Measurements from ENCODE around the gene OR13A1.

Gene OR13A1

GRCh38 chr10:45294681-45295080 is 20.7 kb downstream of the OR13A1 start:
- TF ChIP-seq EGR1 (IDR thresholded peaks at IDR 0.05), result no peak
- TF ChIP-seq YY1 (IDR thresholded peaks at IDR 0.05; ENCODE audit: low read depth), result no peak
- no peak for TF ChIP-seq NFIC (IDR thresholded peaks at IDR 0.05)
- no peak for TF ChIP-seq USF1 (IDR thresholded peaks at IDR 0.05)
- no peak for TF ChIP-seq CREB1 (IDR thresholded peaks at IDR 0.05; ENCODE audit: low read depth)
- TF ChIP-seq MAX (IDR thresholded peaks at IDR 0.05), result no peak
- TF ChIP-seq TEAD4 (IDR thresholded peaks at IDR 0.05), result no peak
- TF ChIP-seq TCF12 (IDR thresholded peaks at IDR 0.05; ENCODE audit: low read depth), result no peak
- no peak for TF ChIP-seq EP300 (IDR thresholded peaks at IDR 0.05; ENCODE audit: borderline replicate concordance)
- no peak for TF ChIP-seq FOXM1 (IDR thresholded peaks at IDR 0.05; ENCODE audit: borderline replicate concordance, low read depth)
- no peak for TF ChIP-seq CEBPB (IDR thresholded peaks at IDR 0.05)
- no peak for TF ChIP-seq RAD21 (IDR thresholded peaks at IDR 0.05; ENCODE audit: low read depth)

- TF ChIP-seq USF1 (IDR thresholded peaks at IDR 0.05) (no peak), RAD21 (IDR thresholded peaks at IDR 0.05; ENCODE audit: low read depth) (no peak), CREB1 (IDR thresholded peaks at IDR 0.05; ENCODE audit: low read depth) (no peak), TCF12 (IDR thresholded peaks at IDR 0.05; ENCODE audit: low read depth) (no peak), REST (IDR thresholded peaks at IDR 0.05; ENCODE audit: low read depth) (no peak), ZBTB7A (IDR thresholded peaks at IDR 0.05; ENCODE audit: low read depth) (no peak), EP300 (IDR thresholded peaks at IDR 0.05; ENCODE audit: borderline replicate concordance) (no peak), FOXM1 (IDR thresholded peaks at IDR 0.05; ENCODE audit: borderline replicate concordance, low read depth) (no peak), MAX (IDR thresholded peaks at IDR 0.05) (no peak), TAF1 (IDR thresholded peaks at IDR 0.05; ENCODE audit: low read depth) (no peak), YY1 (IDR thresholded peaks at IDR 0.05; ENCODE audit: low read depth) (no peak), NFIC (IDR thresholded peaks at IDR 0.05) (no peak), CEBPB (IDR thresholded peaks at IDR 0.05) (no peak), TEAD4 (IDR thresholded peaks at IDR 0.05) (no peak), EGR1 (IDR thresholded peaks at IDR 0.05) (no peak)
Measured at GRCh38 chr10:45286980-45287379, 28.4 kb downstream of the OR13A1 start.

GRCh38 chr10:45282061-45282460 is 33.3 kb downstream of the OR13A1 start:
- TF ChIP-seq RAD21 (IDR thresholded peaks at IDR 0.05; ENCODE audit: low read depth) (no peak), NFIC (IDR thresholded peaks at IDR 0.05) (no peak)

- no peak for TF ChIP-seq CREB1 (IDR thresholded peaks at IDR 0.05; ENCODE audit: low read depth)
- TF ChIP-seq TCF12 (IDR thresholded peaks at IDR 0.05; ENCODE audit: low read depth), result no peak
- TF ChIP-seq CEBPB (IDR thresholded peaks at IDR 0.05), result no peak
- no peak for TF ChIP-seq MAX (IDR thresholded peaks at IDR 0.05)
- TF ChIP-seq TAF1 (IDR thresholded peaks at IDR 0.05; ENCODE audit: low read depth), result no peak
- no peak for TF ChIP-seq TEAD4 (IDR thresholded peaks at IDR 0.05)
- TF ChIP-seq EGR1 (IDR thresholded peaks at IDR 0.05), result no peak
- TF ChIP-seq RAD21 (IDR thresholded peaks at IDR 0.05; ENCODE audit: low read depth), result no peak
- no peak for TF ChIP-seq NFIC (IDR thresholded peaks at IDR 0.05)
- no peak for TF ChIP-seq YY1 (IDR thresholded peaks at IDR 0.05; ENCODE audit: low read depth)
- TF ChIP-seq ZBTB7A (IDR thresholded peaks at IDR 0.05; ENCODE audit: low read depth), result no peak
- TF ChIP-seq EP300 (IDR thresholded peaks at IDR 0.05; ENCODE audit: borderline replicate concordance), result no peak
- TF ChIP-seq REST (IDR thresholded peaks at IDR 0.05; ENCODE audit: low read depth), result no peak
- TF ChIP-seq FOXM1 (IDR thresholded peaks at IDR 0.05; ENCODE audit: borderline replicate concordance, low read depth), result no peak
- TF ChIP-seq USF1 (IDR thresholded peaks at IDR 0.05), result no peak
Measured at GRCh38 chr10:45280113-45280760, 35.2 kb downstream of the OR13A1 start.

GRCh38 chr10:45279682-45280081 is 35.7 kb downstream of the OR13A1 start:
- TF ChIP-seq YY1 (IDR thresholded peaks at IDR 0.05; ENCODE audit: low read depth) (no peak), CEBPB (IDR thresholded peaks at IDR 0.05) (no peak), TAF1 (IDR thresholded peaks at IDR 0.05; ENCODE audit: low read depth) (no peak), FOXM1 (IDR thresholded peaks at IDR 0.05; ENCODE audit: borderline replicate concordance, low read depth) (no peak), CREB1 (IDR thresholded peaks at IDR 0.05; ENCODE audit: low read depth) (no peak), ZBTB7A (IDR thresholded peaks at IDR 0.05; ENCODE audit: low read depth) (no peak), MAX (IDR thresholded peaks at IDR 0.05) (no peak), EGR1 (IDR thresholded peaks at IDR 0.05) (no peak), USF1 (IDR thresholded peaks at IDR 0.05) (no peak), REST (IDR thresholded peaks at IDR 0.05; ENCODE audit: low read depth) (no peak), EP300 (IDR thresholded peaks at IDR 0.05; ENCODE audit: borderline replicate concordance) (no peak), TEAD4 (IDR thresholded peaks at IDR 0.05) (no peak), TCF12 (IDR thresholded peaks at IDR 0.05; ENCODE audit: low read depth) (no peak), RAD21 (IDR thresholded peaks at IDR 0.05; ENCODE audit: low read depth) (no peak), NFIC (IDR thresholded peaks at IDR 0.05) (no peak)

Data from Ishikawa (cell line).